HepG2 (cell line): Measurements from ENCODE around the gene HS6ST1. TPM values are rescaled to one million over a fixed set of nuclear protein-coding genes. Genes with fewer than 3 reads are reported as not detected.
A peak's percentile ranks its signal among the peaks of the same experiment; 100 is the strongest.

Experiments
- ATAC-seq: fragments of 200-7000 bp; cut with Tn5 transposase; 3 replicates; pipeline ENCODE4 v1.9.1; 2020; ENCODE audit warnings: mild to moderate bottlenecking, moderate library complexity
- BruUV-seq: library from RNA; stranded (reverse); fragments of 400-500 nt; replicated peaks from 2 replicates; lab custom pipeline; 2021; lab: Mats Ljungman, UMichigan
- CTCF ChIA-PET: fragments of 300-600 bp; formaldehyde crosslinking; extraction: SDS; loops from one replicate; lab custom pipeline; 2021; ENCODE audit warnings: low total read pairs, inconsistent platforms, low intra/inter-chr PET ratio; lab: Yijun Ruan, JAX
- POLR2A ChIA-PET: fragments of 350-600 bp; sonication (Branson Sonifier 250); formaldehyde crosslinking; loops from one replicate; lab custom pipeline; 2020; ENCODE audit warnings: antibody characterized with exemption, inconsistent platforms; lab: Yijun Ruan, JAX
- DNase-seq: peaks from one replicate; pipeline ENCODE4 v3.0.0-alpha.2; 2015; ENCODE audit warnings: low spot score
- FAIRE-seq: peaks from 3 replicates; lab custom pipeline; 2011; peaks lifted over from hg19 to GRCh38; lab: Jason Lieb, UNC
- H2AFZ ChIP-seq: one replicate; pipeline ENCODE4 v1.6.1; 2011; ENCODE audit warnings: low read length, inconsistent platforms
- H3K27ac ChIP-seq: fragments of 300-600 bp; 3 replicates; pipeline ENCODE4 v1.8.0; 2011; ENCODE audit warnings: mixed run types, mild to moderate bottlenecking, mixed read lengths, low read length, inconsistent platforms; ENCODE audit not compliant: insufficient read depth; ENCODE audit errors: extremely low read length
- H3K27me3 ChIP-seq, 2 experiments: fragments of 200-600 bp in 1 of 2; 2 replicates in 1 of 2; 3 replicates in 1 of 2; pipeline versions ENCODE4 v1.6.0 to v1.8.0; 2011; ENCODE audit warnings: low read length in 2 of 2, mild to moderate bottlenecking in 2 of 2, moderate library complexity in 2 of 2, inconsistent platforms in 1 of 2; ENCODE audit not compliant: insufficient read depth in 2 of 2, control insufficient read depth in 1 of 2
- H3K36me3 ChIP-seq, 2 experiments: fragments of 200-600 bp in 1 of 2; replicated peaks in 1 of 2; 2 replicates in 1 of 2; 3 replicates in 1 of 2; pipeline versions ENCODE4 v1.5.1 to v1.8.0; 2011; ENCODE audit warnings: low read length in 2 of 2, inconsistent platforms in 1 of 2; ENCODE audit not compliant: insufficient read depth in 2 of 2, control insufficient read depth in 1 of 2
- H3K4me1 ChIP-seq: 2 replicates; pipeline ENCODE4 v1.5.1; 2012; ENCODE audit warnings: low read length, inconsistent platforms; ENCODE audit not compliant: insufficient read depth
- H3K4me2 ChIP-seq: 2 replicates; pipeline ENCODE4 v1.6.0; 2011; ENCODE audit warnings: low read depth, low read length, inconsistent platforms
- H3K4me3 ChIP-seq, 3 experiments: fragments of 200-600 bp in 1 of 3; sonication (generic), shearing (Covaris generic) in 1 of 3; replicated peaks in 1 of 3; 2 replicates each; pipeline ENCODE4 v1.5.1; 2011 to 2016; ENCODE audit warnings: low read length in 3 of 3, inconsistent platforms in 2 of 3, low read depth in 2 of 3, mild to moderate bottlenecking in 2 of 3, control low read depth in 1 of 3, mixed read lengths in 1 of 3; ENCODE audit not compliant: insufficient read depth in 1 of 3
- H3K79me2 ChIP-seq: one replicate; pipeline ENCODE4 v1.6.1; 2011; ENCODE audit warnings: low read length, inconsistent platforms; ENCODE audit not compliant: insufficient read depth
- H3K9ac ChIP-seq: 2 replicates; pipeline ENCODE4 v1.6.0; 2011; ENCODE audit warnings: mild to moderate bottlenecking, low read depth, low read length, inconsistent platforms; ENCODE audit not compliant: insufficient read depth
- H3K9me3 ChIP-seq: 2 replicates; pipeline ENCODE4 v1.5.1; 2012; ENCODE audit warnings: mild to moderate bottlenecking, low read length
- H4K20me1 ChIP-seq: 2 replicates; pipeline ENCODE4 v1.6.0; 2011; ENCODE audit warnings: inconsistent platforms, mild to moderate bottlenecking, low read length, moderate library complexity; ENCODE audit not compliant: insufficient read depth
- HNF4A ChIP-seq: sonication (generic); formaldehyde crosslinking; IDR thresholded peaks from 2 replicates; pipeline ENCODE4 v1.4.0; 2020; ENCODE audit warnings: missing genetic modification reagents
- NAIF1 ChIP-seq: sonication (generic); formaldehyde crosslinking; IDR thresholded peaks from 2 replicates; pipeline ENCODE4 v1.5.0; 2020; ENCODE audit warnings: mild to moderate bottlenecking, missing genetic modification reagents, borderline replicate concordance
- NR2F6 ChIP-seq, 2 experiments: IDR thresholded peaks; 2 replicates each; pipeline ENCODE4 v1.6.1; 2016; ENCODE audit warnings: antibody characterized with exemption in 1 of 2, mild to moderate bottlenecking in 1 of 2
- TCF7L2 ChIP-seq: IDR thresholded peaks from 2 replicates; pipeline ENCODE4 v1.6.1; 2011; ENCODE audit warnings: mild to moderate bottlenecking, low read depth, low read length, moderate library complexity
- ZBTB33 ChIP-seq: sonication (generic); formaldehyde crosslinking; IDR thresholded peaks from 2 replicates; pipeline ENCODE4 v1.4.0; 2020; ENCODE audit warnings: missing genetic modification reagents
- ZBTB4 ChIP-seq: sonication (generic); formaldehyde crosslinking; IDR thresholded peaks from 2 replicates; pipeline ENCODE4 v1.4.0; 2020; ENCODE audit warnings: missing genetic modification reagents, mild to moderate bottlenecking, borderline replicate concordance
- ZNF687 ChIP-seq: sonication (generic); formaldehyde crosslinking; IDR thresholded peaks from 2 replicates; pipeline ENCODE4 v1.5.1; 2020; ENCODE audit warnings: mild to moderate bottlenecking, missing genetic modification reagents, moderate library complexity
- ZNF792 ChIP-seq: IDR thresholded peaks from 2 replicates; pipeline ENCODE4 v1.6.1; 2016
- WGBS: methylation state at CpG from one replicate; pipeline ENCODE4 v1.1.6; 2017; ENCODE audit warnings: low lambda C conversion rate; 5-methylcytosine and 5-hydroxymethylcytosine counted together
- in situ Hi-C: cut with HindIII; loops from 2 replicates; pipeline ENCODE4 v1.10.0; 2017; ENCODE audit warnings: low pct_unique_long_range_greater_than_20kb; ENCODE audit not compliant: extremely low pct_ligation_motif_present
- intact Hi-C: fragments of 100-400 bp; cut with micrococcal nuclease; formaldehyde crosslinking; loops from one replicate; pipeline ENCODE4 v1.10.0; 2022; ENCODE audit not compliant: unreplicated experiment
- polyA plus RNA-seq, 8 experiments: library from polyadenylated mRNA; depleted of rRNA in 3 of 8; stranded (reverse) in 7 of 8; unstranded in 1 of 8; fragments of >200 nt; fragmentation: Illumina TruSeq in 4 of 8; extraction: Trizol in 4 of 8; gene quantifications; 2 replicates each; pipeline versions ENCODE4 v1.2.1 to v1.2.3, GENCODE V29; 2011 to 2016; ENCODE audit warnings: low read depth in 4 of 8, missing spikeins in 1 of 8, mixed read lengths in 1 of 8; ENCODE audit not compliant: insufficient read depth in 1 of 8
- total RNA-seq, 5 experiments: library from RNA; depleted of rRNA; stranded (reverse); fragments of >200 nt; fragmentation: Illumina TruSeq; extraction: Trizol; gene quantifications; 2 replicates each; pipeline ENCODE4 v1.2.3, GENCODE V29; 2016; ENCODE audit warnings: low read depth in 1 of 5

HS6ST1 gene
- total and polyA plus RNA-seq, 2 of the 13 experiments (the other 11 are each of a cell fraction or from before 2014, with no cell fraction given), result 34.5 to 84.6 TPM

GRCh38 chr2:128237081-128237534, 81.6 kb downstream of the HS6ST1 start:
- POLR2A ChIA-PET, result no interaction called here
- no peaks in the 10 kb centered on the region for H3K36me3 ChIP-seq
- no peaks in the 10 kb centered on the region for H4K20me1 ChIP-seq
- H3K27ac ChIP-seq, result no peak overlapping the region
- H3K9ac ChIP-seq, result no peak overlapping the region
- FAIRE-seq (no peak), ATAC-seq (no peak), DNase-seq (no peak)
- no TSS peak for BruUV-seq
- no peak overlapping the region for H3K4me2 ChIP-seq
- H3K4me1 ChIP-seq, result peaks cover 30% of the 10 kb centered on the region
- WGBS, result 90% methylated on average over 2 of the region's 2 CpGs
- TF ChIP-seq ZNF792 (peak; percentile 65; the same call in 1 of the 2 replicates), TCF7L2 (no peak)
- intact Hi-C loops, result no loop called here
- no peaks in the 10 kb centered on the region for H3K9me3 ChIP-seq
- no peak overlapping the region for H3K4me3 ChIP-seq
- in situ Hi-C loops, result loop anchor here (10.0 kb wide), 1 partner anchor 62 kb away; no protein-coding TSS in a partner anchor
- no peaks in the 10 kb centered on the region for H3K27me3 ChIP-seq
- no peak overlapping the region for H2AFZ ChIP-seq
- H3K79me2 ChIP-seq, result no peaks in the 10 kb centered on the region
- CTCF ChIA-PET, result no interaction called here

- FAIRE-seq (no peak), ATAC-seq (no peak), DNase-seq (no peak)
- no peaks in the 10 kb centered on the region for H3K79me2 ChIP-seq
- ChIA-PET POLR2A (no interaction called here), CTCF (no interaction called here)
- H4K20me1 ChIP-seq, result no peaks in the 10 kb centered on the region
- H3K9ac ChIP-seq, result no peak overlapping the region
- H3K4me1 ChIP-seq, result peaks cover 32% of the 10 kb centered on the region
- WGBS, result 89% methylated on average over 8 of the region's 8 CpGs
- no peak overlapping the region for H3K4me3 ChIP-seq
- no TSS peak for BruUV-seq
- no peaks in the 10 kb centered on the region for H3K27me3 ChIP-seq
- H3K27ac ChIP-seq, result no peak overlapping the region
- no peaks in the 10 kb centered on the region for H3K36me3 ChIP-seq
- in situ Hi-C loops (loop anchor here (10.0 kb wide), 1 partner anchor 62 kb away; no protein-coding TSS in a partner anchor), intact Hi-C loops (no loop called here)
- H3K9me3 ChIP-seq, result no peaks in the 10 kb centered on the region
- no peak overlapping the region for H2AFZ ChIP-seq
- no peak overlapping the region for H3K4me2 ChIP-seq
- TF ChIP-seq NR2F6 (IDR thresholded peaks at IDR 0.05) (no peak), NR2F6 (CRISPR knock-in tag; IDR thresholded peaks at IDR 0.05) (no peak), ZBTB4 (CRISPR knock-in tag) (no peak), HNF4A (CRISPR knock-in tag) (peak; percentile 27; the same call in 1 of the 2 replicates), ZBTB33 (CRISPR knock-in tag) (peak; percentile 54; the same call in 1 of the 2 replicates), ZNF687 (CRISPR knock-in tag) (peak; percentile 33), NAIF1 (CRISPR knock-in tag) (no peak)
These were observed 82.1 kb downstream of the HS6ST1 start for GRCh38 chr2:128236491-128237035.
